Sigmoid colon (tissue), 4 donors: ENCODE measurements around the gene CKAP5.

ENCODE experiments used
- EP300 ChIP-seq, 4 donors: sonication (generic); formaldehyde crosslinking; IDR thresholded peaks; one replicate each; pipeline ENCODE4 v1.6.1; 2017; ENCODE audit warnings: antibody characterized with exemption in 4 of 4
- POLR2A ChIP-seq, 2 donors: fragments of 450-650 bp; IDR thresholded peaks; one replicate each; pipeline ENCODE4 v1.6.1; 2016; ENCODE audit warnings: antibody characterized with exemption in 2 of 2, mild to moderate bottlenecking in 2 of 2, moderate library complexity in 2 of 2
- POLR2AphosphoS5 ChIP-seq, 4 donors: sonication (generic); formaldehyde crosslinking; IDR thresholded peaks; one replicate each; pipeline ENCODE4 v1.6.1; 2017; ENCODE audit warnings: antibody characterized with exemption in 4 of 4
- TF ChIP-seq, protein P1 (sequence below), 4 experiments: fragments of 450-650 bp in 3 of 4; fragments of 200-600 bp in 1 of 4; IDR thresholded peaks; one replicate each; pipeline ENCODE4 v1.5.1; 2016 to 2019; ENCODE audit warnings: antibody characterized with exemption in 4 of 4, mild to moderate bottlenecking in 3 of 4, moderate library complexity in 2 of 4

DNA sequence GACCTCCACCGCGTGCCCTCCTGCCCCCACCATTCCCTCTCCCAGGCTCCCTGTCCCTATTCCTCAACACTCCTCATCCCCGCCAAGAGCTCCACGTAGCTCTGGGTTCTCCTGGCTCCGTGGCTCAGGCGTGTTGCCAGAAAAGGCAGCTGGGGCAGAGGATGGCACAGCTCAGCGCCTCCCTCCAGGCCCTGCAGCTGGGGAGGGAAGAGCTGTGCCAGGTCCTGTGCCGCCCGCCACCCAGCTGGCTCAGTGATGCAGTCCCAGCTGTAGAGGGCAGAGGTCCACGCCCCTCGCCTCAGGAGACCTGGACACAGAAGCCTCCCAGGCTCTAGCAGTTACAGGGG, 149.9 kb downstream of the CKAP5 start:
- TF ChIP-seq, protein P1, sequence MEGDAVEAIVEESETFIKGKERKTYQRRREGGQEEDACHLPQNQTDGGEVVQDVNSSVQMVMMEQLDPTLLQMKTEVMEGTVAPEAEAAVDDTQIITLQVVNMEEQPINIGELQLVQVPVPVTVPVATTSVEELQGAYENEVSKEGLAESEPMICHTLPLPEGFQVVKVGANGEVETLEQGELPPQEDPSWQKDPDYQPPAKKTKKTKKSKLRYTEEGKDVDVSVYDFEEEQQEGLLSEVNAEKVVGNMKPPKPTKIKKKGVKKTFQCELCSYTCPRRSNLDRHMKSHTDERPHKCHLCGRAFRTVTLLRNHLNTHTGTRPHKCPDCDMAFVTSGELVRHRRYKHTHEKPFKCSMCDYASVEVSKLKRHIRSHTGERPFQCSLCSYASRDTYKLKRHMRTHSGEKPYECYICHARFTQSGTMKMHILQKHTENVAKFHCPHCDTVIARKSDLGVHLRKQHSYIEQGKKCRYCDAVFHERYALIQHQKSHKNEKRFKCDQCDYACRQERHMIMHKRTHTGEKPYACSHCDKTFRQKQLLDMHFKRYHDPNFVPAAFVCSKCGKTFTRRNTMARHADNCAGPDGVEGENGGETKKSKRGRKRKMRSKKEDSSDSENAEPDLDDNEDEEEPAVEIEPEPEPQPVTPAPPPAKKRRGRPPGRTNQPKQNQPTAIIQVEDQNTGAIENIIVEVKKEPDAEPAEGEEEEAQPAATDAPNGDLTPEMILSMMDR (IDR thresholded peaks at IDR 0.05): no peak
- TF ChIP-seq POLR2AphosphoS5 (IDR thresholded peaks at IDR 0.05) (no peak), EP300 (IDR thresholded peaks at IDR 0.05) (no peak), POLR2A (IDR thresholded peaks at IDR 0.05) (no peak)
